Heart left ventricle (tissue), 13 donors: Measurements from ENCODE around the gene HSPB2.

Experiments
- CTCF ChIP-seq, 12 donors: fragments of 200-600 bp; sonication (generic) in 4 of 12; IDR thresholded peaks; one replicate each; pipeline versions ENCODE4 v1.5.0 to v1.8.0; 2018 to 2022; ENCODE audit warnings: antibody characterized with exemption in 12 of 12, mild to moderate bottlenecking in 5 of 12
- POLR2A ChIP-seq, 2 donors: fragments of 450-650 bp; IDR thresholded peaks; one replicate each; pipeline ENCODE4 v1.6.1; 2017; ENCODE audit warnings: antibody characterized with exemption in 2 of 2, mild to moderate bottlenecking in 2 of 2, moderate library complexity in 2 of 2
- donor health status: ischemic (EF 13 %, LVEDD 7.1; RV severe dilation, severe dysfunction).
- donor health status: DM: no; HTN: yes; CAD: no.
- donor health status: DM: no; HTN: no; CAD: no.
- donor health status: ischemic (EF 25% LVEDD 6.9; RV normal size, moderate dysfunction).
- donor health status: ischemic (EF 25% LVEDD 5.7; RV mildly dilated, moderate dysfunction).
- donor health status: ischemic (EF 35%, LVEDD 5.7; RV mildly dilated, moderate dysfunction).
- donor health status: nonischemic (EF 11% LVEDD 7.7; RV severe dilation, severe dysfunction).
- donor health status: DM: yes; HTN: yes; CAD: no.
- donor health status: PGD.
- donor health status: ischemic (EF 29% LVEDD 5.4; RV normal size, mild dysfunction).
- donor health status: nonischemic (EF 23%, LVEDD 6.1; RV moderate dilation, normal function).

DNA sequence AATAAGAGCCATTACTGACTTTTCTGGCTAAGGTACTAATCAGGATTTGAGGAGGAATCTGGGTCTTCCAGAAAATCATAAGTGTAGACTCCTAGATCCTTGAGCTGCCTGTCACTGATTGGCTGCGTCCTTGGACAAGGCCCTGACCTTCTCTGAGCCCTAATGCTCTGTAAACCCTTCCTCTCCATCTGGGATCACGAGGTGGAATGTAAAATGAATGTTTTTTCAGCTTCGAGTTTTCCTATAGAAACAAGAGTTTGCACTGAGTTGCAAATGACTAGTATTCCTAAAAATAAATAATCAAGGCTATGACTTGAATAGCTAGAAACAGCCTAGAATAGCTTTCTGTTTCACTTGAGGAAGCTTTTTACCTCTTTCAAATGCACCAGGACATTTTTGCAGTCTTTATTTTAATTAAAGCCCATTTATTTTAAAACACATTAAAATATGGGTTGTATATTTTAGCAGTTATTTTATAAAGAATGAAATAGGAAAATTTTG lies 23.6 kb downstream of the HSPB2 start:
- no peak for TF ChIP-seq CTCF (IDR thresholded peaks at IDR 0.05)
- TF ChIP-seq POLR2A (IDR thresholded peaks at IDR 0.05), result no peak
